ENCODE measurements around the gene LRMDA.
"Not testable (repeated sequence)": the region's sequence is repeated elsewhere in the genome, so short reads cannot be mapped to it uniquely, and the experiment has no call there.

LRMDA gene

DNA sequence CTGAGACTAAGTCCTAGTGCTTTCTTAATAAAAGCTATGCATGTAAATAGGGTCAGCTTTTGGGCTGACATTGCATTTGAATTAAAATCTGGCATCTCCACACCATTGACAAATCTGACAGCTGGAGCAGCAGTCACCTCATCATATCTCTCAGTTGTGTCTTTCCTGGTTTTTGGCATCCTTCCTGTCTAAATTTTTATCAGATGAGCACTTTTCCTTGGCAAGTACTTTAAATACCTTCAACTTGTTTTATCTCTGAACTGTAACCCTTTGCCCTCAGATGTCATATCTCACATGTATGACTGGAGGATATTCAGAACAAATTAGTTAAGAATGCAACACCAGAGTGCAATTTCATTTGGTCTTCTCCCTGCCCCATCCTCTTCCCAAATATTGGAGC lies 1066.2 kb downstream of the LRMDA start:
- DNase-seq (ENCODE audit: low spot score), result no peak

- no peak for DNase-seq (ENCODE audit: low spot score)
Observed at GRCh38 chr10:76504823-76505222, 1073.4 kb downstream of the LRMDA start.

DNA sequence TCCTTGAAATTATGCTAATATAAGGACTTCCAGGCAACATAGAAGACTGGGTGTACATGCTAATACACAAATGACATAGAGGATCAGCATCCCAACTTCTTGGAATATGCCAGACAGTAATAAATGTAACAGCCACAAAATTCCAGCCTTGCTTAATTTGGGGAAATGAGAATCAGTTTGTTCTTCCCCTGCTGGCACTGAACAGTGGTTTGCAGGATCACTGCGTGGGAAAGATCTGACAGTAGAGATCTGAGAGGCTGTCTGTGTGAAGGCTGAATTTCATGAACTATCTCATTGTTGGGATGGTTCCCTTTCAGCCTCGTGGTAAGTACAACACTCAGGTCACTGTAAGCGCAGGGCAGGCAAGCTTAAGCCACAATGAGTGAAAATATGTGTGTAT lies 1078.0 kb downstream of the LRMDA start:
- no peak for DNase-seq (ENCODE audit: low spot score)

GRCh38 chr10:76514321-76514720 lies 1082.9 kb downstream of the LRMDA start:
- DNase-seq (ENCODE audit: low spot score), result no peak

GRCh38 chr10:76514869-76515268 lies 1083.4 kb downstream of the LRMDA start:
- no peak for DNase-seq (ENCODE audit: low spot score)

DNA sequence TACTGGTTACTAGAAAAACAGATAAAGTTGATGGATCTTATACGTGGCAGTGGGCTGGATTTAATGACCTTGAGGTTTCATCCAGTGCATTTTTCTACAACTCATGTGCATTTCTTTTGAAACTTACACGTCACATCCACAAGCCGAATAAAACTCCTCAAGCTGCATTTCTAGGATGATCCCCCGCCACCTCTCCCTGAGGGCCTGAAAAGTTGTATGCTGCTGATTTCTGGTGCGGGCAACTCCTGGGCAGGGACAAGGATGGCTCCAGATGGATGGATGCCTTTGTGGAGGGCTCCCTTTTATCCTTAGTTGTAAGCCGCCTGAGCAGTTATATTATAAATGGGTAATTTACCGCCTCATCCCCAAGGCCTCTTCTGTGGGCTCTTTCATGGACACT lies 1091.1 kb downstream of the LRMDA start:
- no peak for DNase-seq (ENCODE audit: low spot score)

DNA sequence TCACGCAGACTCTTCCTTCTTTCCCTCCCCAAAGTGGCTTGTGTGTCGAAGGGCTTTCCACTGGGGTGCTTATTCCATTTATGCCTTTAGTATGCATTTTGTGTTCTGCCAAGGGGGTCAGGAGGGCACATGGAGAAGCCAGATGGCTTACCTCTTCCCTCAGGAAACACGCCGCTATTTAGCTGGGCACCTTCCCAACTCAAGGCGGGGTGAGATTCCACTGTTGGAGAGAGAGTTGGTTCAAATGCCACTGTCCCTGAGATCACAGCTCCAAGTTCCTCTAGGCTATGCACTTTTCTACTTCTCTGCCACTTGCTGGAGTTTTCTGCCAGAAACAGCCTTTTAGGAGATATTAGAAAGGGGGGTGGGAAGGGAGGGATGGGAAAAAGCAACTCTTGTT lies 1091.8 kb downstream of the LRMDA start:
- DNase-seq (ENCODE audit: low spot score), result no peak

DNA sequence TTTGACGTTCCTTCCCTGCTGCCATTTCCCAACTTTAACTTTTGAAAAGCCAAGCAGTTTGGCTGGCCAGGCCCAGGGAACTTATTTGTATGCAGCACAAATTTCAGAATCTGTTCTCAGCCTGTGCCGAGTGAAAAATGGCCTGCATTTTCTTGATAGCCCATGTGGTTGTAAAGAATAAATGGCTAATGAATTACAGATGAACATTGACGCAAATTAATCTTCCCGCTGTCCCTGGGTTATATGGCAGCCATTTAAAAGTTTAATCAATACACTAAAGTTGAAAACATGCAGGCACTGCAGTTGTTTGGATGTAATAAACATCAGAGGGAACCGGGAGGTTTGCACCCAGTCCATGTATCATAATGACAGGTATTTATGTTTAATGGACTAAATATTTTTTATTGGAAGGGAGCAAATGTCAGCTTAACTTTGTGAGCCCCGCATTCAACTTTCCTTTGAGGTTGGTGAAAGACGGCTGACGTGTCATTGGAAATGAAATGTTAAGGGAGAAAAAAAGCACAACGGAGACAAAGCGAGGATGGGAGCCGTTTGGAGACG lies 1092.4 kb downstream of the LRMDA start:
- no peak for DNase-seq (ENCODE audit: low spot score)

DNA sequence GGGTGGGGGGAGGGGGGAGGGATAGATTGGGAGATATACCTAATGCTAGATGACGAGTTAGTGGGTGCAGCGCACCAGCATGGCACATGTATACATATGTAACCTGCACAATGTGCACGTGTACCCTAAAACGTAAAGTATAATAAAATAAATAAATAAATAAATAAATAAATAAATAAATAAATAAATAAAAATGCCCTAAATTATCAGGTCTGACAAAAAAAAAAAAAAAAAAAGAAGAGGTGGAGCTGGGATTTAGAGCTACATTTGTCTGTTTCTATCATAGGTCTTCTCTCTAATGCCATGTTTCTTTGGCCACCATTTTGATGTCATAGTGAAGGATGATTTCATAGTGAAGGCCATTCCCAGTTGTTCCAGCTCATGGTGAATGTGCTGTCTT lies 1095.4 kb downstream of the LRMDA start:
- DNase-seq (ENCODE audit: low spot score), result not testable (repeated sequence)

DNA sequence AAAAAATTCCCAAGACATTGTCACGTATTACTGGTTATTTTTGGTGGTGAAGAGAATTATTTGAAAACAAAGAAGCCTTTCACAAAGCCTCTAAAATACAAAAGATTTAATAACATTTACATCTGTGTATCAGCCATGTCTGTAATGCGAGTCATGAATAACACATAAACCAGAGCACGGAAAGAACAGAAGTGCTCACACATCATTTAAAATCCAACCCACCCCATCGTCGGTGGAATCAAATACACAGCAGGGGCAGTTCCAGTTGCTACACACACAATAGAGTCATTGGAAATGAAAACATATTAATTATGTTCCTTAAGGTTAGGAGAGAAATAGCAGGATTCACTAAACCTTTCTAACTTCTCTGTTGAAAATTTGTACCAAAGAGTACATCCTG lies 1108.9 kb downstream of the LRMDA start:
- no peak for DNase-seq (ENCODE audit: low spot score)

DNA sequence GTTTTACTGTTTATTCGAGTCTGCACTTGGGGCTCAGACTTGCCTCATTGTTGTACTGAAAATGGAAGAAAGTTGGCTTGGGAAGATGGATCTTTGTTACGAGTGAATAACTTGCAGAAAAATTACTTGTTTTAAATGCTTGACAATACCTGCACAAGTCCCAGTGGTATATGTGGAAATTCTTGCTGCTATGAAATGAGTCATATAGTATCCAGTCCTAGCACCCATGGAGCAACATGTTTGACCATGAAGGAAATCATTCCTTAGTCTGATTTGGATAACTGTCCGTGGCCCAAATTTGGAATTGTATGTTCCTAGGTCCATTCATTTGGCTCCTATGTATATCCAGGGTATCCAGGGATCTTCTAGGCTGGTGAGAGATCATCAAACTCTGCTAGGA lies 1109.4 kb downstream of the LRMDA start:
- DNase-seq (ENCODE audit: low spot score), result no peak

GRCh38 chr10:76541852-76542251 lies 1110.4 kb downstream of the LRMDA start:
- DNase-seq (ENCODE audit: low spot score), result no peak

DNA sequence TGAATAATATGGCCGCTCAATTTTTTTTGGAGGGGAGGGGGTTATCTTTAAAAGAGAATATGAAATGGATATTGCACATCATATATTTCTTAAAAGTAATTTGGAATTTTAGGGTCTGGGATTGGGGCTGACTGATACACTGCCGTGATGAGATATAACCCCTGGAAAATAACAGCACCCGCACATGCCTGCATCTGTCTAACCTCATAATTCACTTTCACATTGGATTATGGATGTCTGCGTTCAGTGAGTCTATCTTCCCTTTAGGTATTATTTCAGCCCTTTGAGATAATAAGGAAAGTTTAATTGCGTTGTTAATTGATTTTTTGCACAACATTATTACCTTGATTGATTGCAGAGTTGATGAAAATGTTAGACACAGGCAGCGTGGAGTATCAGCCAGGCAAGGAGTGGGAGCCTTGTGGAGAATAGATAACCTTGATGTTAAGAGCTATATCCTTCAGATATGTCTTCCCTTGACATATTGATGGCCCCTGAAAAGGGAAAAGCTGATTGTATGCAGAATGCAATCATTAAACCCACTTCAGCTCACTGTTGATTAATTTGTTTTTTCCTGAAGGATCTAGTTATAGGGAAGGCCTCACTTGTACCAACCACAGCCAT lies 1111.0 kb downstream of the LRMDA start:
- no peak for DNase-seq (ENCODE audit: low spot score)

GRCh38 chr10:76543655-76544054 lies 1112.2 kb downstream of the LRMDA start:
- no peak for DNase-seq (ENCODE audit: low spot score)

- no peak for DNase-seq (ENCODE audit: low spot score)
Observed at GRCh38 chr10:76544789-76545188, 1113.4 kb downstream of the LRMDA start.

- no peak for DNase-seq (ENCODE audit: low spot score)
Observed at GRCh38 chr10:76546411-76546810, 1115.0 kb downstream of the LRMDA start.

- DNase-seq (ENCODE audit: low spot score), result peak; percentile 73
Observed at GRCh38 chr10:76547352-76547972, 1116.0 kb downstream of the LRMDA start.

- DNase-seq (ENCODE audit: low spot score), result no peak
Observed at GRCh38 chr10:76548716-76549115, 1117.3 kb downstream of the LRMDA start.

- no peak for DNase-seq (ENCODE audit: low spot score)
Observed at GRCh38 chr10:76549171-76549570, 1117.7 kb downstream of the LRMDA start.

DNA sequence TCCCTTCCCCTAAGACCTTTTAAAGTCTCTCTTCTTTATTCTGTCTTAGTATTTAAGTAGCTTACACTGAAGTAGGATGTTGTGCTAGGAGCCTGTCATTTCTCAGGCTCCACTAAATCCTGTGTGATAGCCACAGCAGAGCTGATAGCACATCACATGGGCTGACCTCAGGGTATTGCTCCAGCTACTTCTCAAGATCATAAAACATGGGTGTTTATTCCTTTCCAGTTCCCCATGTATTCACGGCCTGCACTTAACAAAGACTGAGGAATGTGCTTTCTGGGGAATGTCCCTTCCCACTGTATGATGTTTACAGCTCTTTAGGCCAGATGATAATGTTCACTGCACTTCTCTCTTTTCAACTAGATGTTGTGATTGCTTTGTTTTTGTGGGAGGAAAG lies 1119.4 kb downstream of the LRMDA start:
- no peak for DNase-seq (ENCODE audit: low spot score)

DNA sequence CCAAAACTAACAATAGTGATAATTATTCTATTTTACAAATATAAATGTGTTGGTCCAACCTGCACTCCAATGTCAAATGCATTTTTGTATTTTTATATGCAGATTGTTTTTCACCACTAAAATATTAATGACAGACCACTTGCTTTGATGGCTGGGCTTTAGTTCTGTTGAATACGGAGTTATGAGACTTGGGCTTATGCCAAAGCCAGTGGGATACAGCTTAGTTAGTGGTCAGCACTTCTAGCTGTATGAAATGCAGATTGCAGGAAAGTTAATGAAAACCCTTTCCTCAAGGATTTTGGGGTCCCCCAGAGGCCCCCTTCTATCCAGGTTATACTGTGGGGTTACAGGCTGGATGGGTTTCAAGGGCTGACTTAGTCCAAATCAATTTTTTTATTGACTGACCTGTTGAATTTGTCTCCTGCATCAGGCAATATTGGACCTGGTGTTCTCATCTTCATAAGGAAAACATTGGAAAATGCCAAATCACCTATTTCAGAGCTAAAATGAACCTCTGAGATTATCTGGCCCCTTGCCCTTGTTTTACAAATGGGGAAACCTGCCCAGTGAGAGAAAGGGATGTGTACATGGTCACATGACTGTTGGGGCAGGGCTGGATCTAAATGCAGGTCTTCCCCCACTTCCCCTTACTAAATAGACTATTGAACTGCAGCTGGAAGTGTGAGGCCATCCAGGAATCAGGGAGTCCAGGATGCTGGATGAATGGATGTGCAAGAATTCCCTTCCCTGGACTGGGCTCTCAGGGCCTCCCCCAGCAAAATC lies 1120.9 kb downstream of the LRMDA start:
- no peak for DNase-seq (ENCODE audit: low spot score)

DNA sequence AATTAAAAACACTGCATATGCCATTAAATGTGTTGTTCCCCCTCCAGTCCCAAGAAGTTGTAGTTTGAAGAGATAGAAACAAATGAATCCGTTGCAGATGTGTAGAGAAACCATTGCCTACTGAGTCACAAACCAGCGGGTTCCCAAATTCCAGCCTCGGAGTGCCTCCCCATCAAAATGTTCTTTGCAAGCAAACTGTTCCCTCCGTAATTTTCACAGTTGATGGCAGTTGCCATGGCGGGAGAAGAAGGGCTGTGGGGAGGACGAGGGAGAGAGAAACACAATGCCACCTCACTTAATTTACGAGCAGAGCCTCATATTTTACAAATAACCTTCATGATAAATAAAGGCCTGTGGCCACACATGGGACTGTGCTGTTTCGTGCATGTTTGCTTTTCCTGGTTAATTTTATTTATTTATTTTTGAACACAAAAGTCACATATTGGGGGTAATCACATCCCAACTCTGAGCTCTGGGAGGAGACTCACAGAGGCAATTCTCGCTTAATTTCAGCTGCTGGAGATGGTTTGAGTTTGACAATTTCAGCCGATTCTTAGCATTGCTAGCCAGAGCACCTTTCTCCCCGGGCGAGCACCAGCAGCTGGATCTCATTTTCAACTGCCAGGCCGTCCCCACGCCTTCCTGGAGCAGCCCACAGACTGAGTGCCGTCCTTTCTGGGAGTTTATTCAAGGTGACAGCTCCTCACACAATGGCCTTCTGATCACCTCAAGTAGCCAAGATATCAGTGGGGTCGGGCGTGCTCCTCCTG lies 1122.0 kb downstream of the LRMDA start:
- DNase-seq (ENCODE audit: low spot score), result no peak

Measured in SW480 (cell line).